ENCODE measurements around the gene C19orf85. TPM values are rescaled to one million over a fixed set of nuclear protein-coding genes. Genes with fewer than 3 reads are reported as not detected.

C19orf85 gene
- total and polyA plus RNA-seq, 10 of the 15 experiments (the other 5 are each of a cell fraction or from before 2014, with no cell fraction given) = not detected

DNA sequence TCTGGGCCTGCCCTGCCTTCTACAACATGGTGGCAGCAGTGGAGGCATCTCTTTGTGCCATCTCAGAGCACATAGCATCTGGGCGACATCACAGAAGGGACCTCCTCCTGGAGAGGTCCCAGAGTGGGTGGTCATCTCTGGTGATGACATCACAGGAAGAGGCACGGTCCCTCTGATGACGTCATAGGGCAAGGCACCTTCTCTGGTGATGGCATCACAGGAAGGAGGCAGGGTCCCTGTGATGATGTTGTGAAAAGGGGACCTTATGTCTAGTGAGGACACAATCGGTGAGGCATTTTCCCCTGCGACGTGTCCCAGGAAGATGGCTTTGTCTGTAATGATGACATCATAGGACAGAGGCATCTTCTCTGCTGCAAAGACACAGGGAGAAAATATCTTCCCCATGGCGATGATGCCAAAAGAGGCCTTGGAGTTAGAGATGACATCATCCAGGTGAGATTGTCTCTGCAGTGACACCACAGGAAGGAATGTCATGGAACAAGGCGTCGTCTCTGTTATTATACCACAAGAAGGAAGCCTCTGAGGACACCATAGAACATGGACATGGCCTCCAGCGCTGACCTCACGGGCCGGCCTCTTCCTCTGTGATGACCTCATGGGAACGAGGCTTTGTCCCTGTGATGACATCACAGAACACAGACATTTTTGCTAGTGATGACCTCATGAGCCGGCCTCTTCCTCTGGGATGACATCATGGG, 32.2 kb downstream of the C19orf85 start:
- WGBS (ENCODE audit: insufficient coverage, insufficient replicate concordance, low lambda C conversion rate, missing lambda C conversion rate) = 46% methylated on average over 14 of the region's 14 CpGs
- RAD21 ChIA-PET (ENCODE audit: unreplicated experiment) = no interaction called here

DNA sequence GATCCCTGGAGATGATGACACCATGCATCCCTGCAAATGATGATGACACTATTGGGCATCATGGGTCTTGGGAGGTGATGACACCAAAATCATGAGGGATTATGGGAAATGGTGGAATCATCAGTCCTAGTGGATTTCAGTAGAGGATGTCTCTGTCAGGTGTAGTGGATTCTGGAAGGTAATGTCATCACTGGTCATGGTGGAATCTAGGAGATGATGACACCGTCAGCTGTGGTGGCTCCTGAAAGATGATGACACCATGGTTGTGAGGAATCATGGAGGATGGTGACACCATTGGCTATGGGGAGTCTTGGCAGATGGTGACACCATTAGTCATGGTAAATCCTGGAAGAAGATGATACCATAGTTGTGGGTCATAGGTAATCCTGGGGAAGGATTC, 33.4 kb downstream of the C19orf85 start:
- intact Hi-C loops (cut with micrococcal nuclease; ENCODE audit: unreplicated experiment) = no loop called here
- H3K36me3 ChIP-seq (ENCODE audit: control insufficient read depth in 2 of 2, insufficient read depth in 2 of 2, low read length in 1 of 2) = no peaks in the 10 kb centered on the region
- RAD21 ChIA-PET (ENCODE audit: unreplicated experiment) = no interaction called here
- TF ChIP-seq SMC3 (IDR thresholded peaks at IDR 0.05; ENCODE audit: borderline replicate concordance, low read length) (no peak), NFYB (IDR thresholded peaks at IDR 0.05; ENCODE audit: insufficient read depth, low read depth, low read length) (no peak), RFX5 (IDR thresholded peaks at IDR 0.05; ENCODE audit: low read depth, low read length) (no peak), JUNB (IDR thresholded peaks at IDR 0.05) (no peak), WRNIP1 (IDR thresholded peaks at IDR 0.05; ENCODE audit: borderline replicate concordance, low read depth, low read length) (no peak), BRCA1 (IDR thresholded peaks at IDR 0.05; ENCODE audit: low read depth, low read length) (no peak), TAF1 (IDR thresholded peaks at IDR 0.05; ENCODE audit: borderline replicate concordance, low read depth, low read length) (no peak), HDGF (IDR thresholded peaks at IDR 0.05) (no peak), CHD1 (IDR thresholded peaks at IDR 0.05; ENCODE audit: low read depth, low read length) (no peak), ZNF274 (IDR thresholded peaks at IDR 0.05; ENCODE audit: insufficient read depth, insufficient read length) (no peak)
- TF ChIP-seq, protein P1, sequence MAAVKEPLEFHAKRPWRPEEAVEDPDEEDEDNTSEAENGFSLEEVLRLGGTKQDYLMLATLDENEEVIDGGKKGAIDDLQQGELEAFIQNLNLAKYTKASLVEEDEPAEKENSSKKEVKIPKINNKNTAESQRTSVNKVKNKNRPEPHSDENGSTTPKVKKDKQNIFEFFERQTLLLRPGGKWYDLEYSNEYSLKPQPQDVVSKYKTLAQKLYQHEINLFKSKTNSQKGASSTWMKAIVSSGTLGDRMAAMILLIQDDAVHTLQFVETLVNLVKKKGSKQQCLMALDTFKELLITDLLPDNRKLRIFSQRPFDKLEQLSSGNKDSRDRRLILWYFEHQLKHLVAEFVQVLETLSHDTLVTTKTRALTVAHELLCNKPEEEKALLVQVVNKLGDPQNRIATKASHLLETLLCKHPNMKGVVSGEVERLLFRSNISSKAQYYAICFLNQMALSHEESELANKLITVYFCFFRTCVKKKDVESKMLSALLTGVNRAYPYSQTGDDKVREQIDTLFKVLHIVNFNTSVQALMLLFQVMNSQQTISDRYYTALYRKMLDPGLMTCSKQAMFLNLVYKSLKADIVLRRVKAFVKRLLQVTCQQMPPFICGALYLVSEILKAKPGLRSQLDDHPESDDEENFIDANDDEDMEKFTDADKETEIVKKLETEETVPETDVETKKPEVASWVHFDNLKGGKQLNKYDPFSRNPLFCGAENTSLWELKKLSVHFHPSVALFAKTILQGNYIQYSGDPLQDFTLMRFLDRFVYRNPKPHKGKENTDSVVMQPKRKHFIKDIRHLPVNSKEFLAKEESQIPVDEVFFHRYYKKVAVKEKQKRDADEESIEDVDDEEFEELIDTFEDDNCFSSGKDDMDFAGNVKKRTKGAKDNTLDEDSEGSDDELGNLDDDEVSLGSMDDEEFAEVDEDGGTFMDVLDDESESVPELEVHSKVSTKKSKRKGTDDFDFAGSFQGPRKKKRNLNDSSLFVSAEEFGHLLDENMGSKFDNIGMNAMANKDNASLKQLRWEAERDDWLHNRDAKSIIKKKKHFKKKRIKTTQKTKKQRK (IDR thresholded peaks at IDR 0.05; ENCODE audit: low read depth, low read length) = no peak
- TF ChIP-seq, protein P2, sequence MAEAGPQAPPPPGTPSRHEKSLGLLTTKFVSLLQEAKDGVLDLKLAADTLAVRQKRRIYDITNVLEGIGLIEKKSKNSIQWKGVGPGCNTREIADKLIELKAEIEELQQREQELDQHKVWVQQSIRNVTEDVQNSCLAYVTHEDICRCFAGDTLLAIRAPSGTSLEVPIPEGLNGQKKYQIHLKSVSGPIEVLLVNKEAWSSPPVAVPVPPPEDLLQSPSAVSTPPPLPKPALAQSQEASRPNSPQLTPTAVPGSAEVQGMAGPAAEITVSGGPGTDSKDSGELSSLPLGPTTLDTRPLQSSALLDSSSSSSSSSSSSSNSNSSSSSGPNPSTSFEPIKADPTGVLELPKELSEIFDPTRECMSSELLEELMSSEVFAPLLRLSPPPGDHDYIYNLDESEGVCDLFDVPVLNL (IDR thresholded peaks at IDR 0.05; ENCODE audit: low read depth, low read length) = no peak

More for the DNA sequence above, 32.2 kb downstream of the C19orf85 start:
- DNase-seq (ENCODE audit: low read depth, low spot score) = no peak
- Histone ChIP-seq H3K4me3 (no peak overlapping the region), H3K4me2 (ENCODE audit: control insufficient read depth, insufficient read depth) (no peak overlapping the region), H2AFZ (ENCODE audit: control insufficient read depth, low read depth, low read length) (no peak overlapping the region), H3K79me2 (ENCODE audit: control insufficient read depth, insufficient read depth, low read length) (no peaks in the 10 kb centered on the region), H3K27ac (ENCODE audit: control insufficient read depth, insufficient read depth) (no peak overlapping the region), H3K4me1 (ENCODE audit: control insufficient read depth, insufficient read depth, low read length) (no peaks in the 10 kb centered on the region; the same call in 1 of the 2 replicates), H3K9me3 (replicated peaks; ENCODE audit: control insufficient read depth, insufficient read depth, low read length) (no peaks in the 10 kb centered on the region; the same call in 2 of the 3 replicates), H4K20me1 (ENCODE audit: control insufficient read depth, insufficient read depth) (no peaks in the 10 kb centered on the region), H3K9ac (ENCODE audit: control insufficient read depth, insufficient read depth, low read length) (no peak overlapping the region), H3K27me3 (replicated peaks in 1 of 2; ENCODE audit: control insufficient read depth in 2 of 2, insufficient read depth in 2 of 2, low read length in 1 of 2) (no peaks in the 10 kb centered on the region), H3K36me3 (ENCODE audit: control insufficient read depth in 2 of 2, insufficient read depth in 2 of 2, low read length in 1 of 2) (no peaks in the 10 kb centered on the region)
- POLR2A ChIA-PET = no interaction called here
- intact Hi-C loops (cut with micrococcal nuclease; ENCODE audit: unreplicated experiment) = no loop called here
- no TSS peak for BruUV-seq (replicated peaks)
- CTCF ChIA-PET = no interaction called here
- SMC1A ChIA-PET (ENCODE audit: uncharacterized antibody, unreplicated experiment) = no interaction called here
- peak; percentile 44 for TF ChIP-seq ATF7 (IDR thresholded peaks at IDR 0.05; ENCODE audit: low read depth)
- TF ChIP-seq CREM (IDR thresholded peaks at IDR 0.05; ENCODE audit: low read depth) = peak; percentile 49; the same call in 1 of the 2 replicates
- no peak for TF ChIP-seq HDAC6 (IDR thresholded peaks at IDR 0.05; ENCODE audit: unreplicated experiment)
- TF ChIP-seq CREB1 (IDR thresholded peaks at IDR 0.05; ENCODE audit: low read depth) = peak; percentile 54; the same call in 1 of the 2 replicates
- no peak for TF ChIP-seq CEBPB (IDR thresholded peaks at IDR 0.05; ENCODE audit: borderline replicate concordance in 1 of 2, low read depth in 2 of 2, low read length in 2 of 2)
- no peak for TF ChIP-seq TCF3 (IDR thresholded peaks at IDR 0.05; ENCODE audit: borderline replicate concordance, insufficient read depth, low read depth, low read length)
- ATAC-seq = no peak
- no peak for FAIRE-seq
- in situ Hi-C loops (cut with MboI) = no loop called here

More for the DNA sequence above, 33.4 kb downstream of the C19orf85 start:
- no peak overlapping the region for H2AFZ ChIP-seq (ENCODE audit: control insufficient read depth, low read depth, low read length)
- H3K4me2 ChIP-seq (ENCODE audit: control insufficient read depth, insufficient read depth) = no peak overlapping the region
- no peak overlapping the region for H3K4me3 ChIP-seq
- FAIRE-seq (no peak), ATAC-seq (no peak), DNase-seq (ENCODE audit: low read depth, low spot score) (no peak)
- no peaks in the 10 kb centered on the region; the same call in 2 of the 3 replicates for H3K9me3 ChIP-seq (replicated peaks; ENCODE audit: control insufficient read depth, insufficient read depth, low read length)
- no peaks in the 10 kb centered on the region for H3K79me2 ChIP-seq (ENCODE audit: control insufficient read depth, insufficient read depth, low read length)
- H3K4me1 ChIP-seq (ENCODE audit: control insufficient read depth, insufficient read depth, low read length) = no peaks in the 10 kb centered on the region; the same call in 1 of the 2 replicates
- ChIA-PET SMC1A (ENCODE audit: uncharacterized antibody, unreplicated experiment) (no interaction called here), CTCF (no interaction called here), POLR2A (no interaction called here)
- no TSS peak for BruUV-seq (replicated peaks)
- in situ Hi-C loops (cut with MboI) = no loop called here
- no peaks in the 10 kb centered on the region for H4K20me1 ChIP-seq (ENCODE audit: control insufficient read depth, insufficient read depth)
- 50% methylated on average over 1 of the region's 1 CpG for WGBS (ENCODE audit: insufficient coverage, insufficient replicate concordance, low lambda C conversion rate, missing lambda C conversion rate)
- H3K9ac ChIP-seq (ENCODE audit: control insufficient read depth, insufficient read depth, low read length) = no peak overlapping the region
- H3K27me3 ChIP-seq (replicated peaks in 1 of 2; ENCODE audit: control insufficient read depth in 2 of 2, insufficient read depth in 2 of 2, low read length in 1 of 2) = no peaks in the 10 kb centered on the region
- no peak overlapping the region for H3K27ac ChIP-seq (ENCODE audit: control insufficient read depth, insufficient read depth)

Measured in GM12878 (cell line).